ENCODE data around the gene SMYD3.

The SMYD3 gene

GRCh38 chr1:245807306-245807705, 699.8 kb downstream of the SMYD3 start:
- H3K4me1 ChIP-seq (ENCODE audit: control insufficient read depth, insufficient read depth, low read length, poor library complexity, severe bottlenecking), result no peaks in the 10 kb centered on the region
- no peaks in the 10 kb centered on the region for H3K9me3 ChIP-seq (ENCODE audit: control insufficient read depth, low read length)
- H3K4me3 ChIP-seq (ENCODE audit: extremely low read depth, insufficient read depth, low read length, poor library complexity, severe bottlenecking), result no peak overlapping the region
- no peaks in the 10 kb centered on the region for H3K36me3 ChIP-seq (ENCODE audit: control insufficient read depth, insufficient read depth, low read length)
- H3K27ac ChIP-seq (ENCODE audit: low read depth, low read length, severe bottlenecking), result no peak overlapping the region
- WGBS, 2 experiments (ENCODE audit: insufficient coverage in 2 of 2), result 93 to 96% methylated on average over 10 of the region's 10 CpGs

DNA sequence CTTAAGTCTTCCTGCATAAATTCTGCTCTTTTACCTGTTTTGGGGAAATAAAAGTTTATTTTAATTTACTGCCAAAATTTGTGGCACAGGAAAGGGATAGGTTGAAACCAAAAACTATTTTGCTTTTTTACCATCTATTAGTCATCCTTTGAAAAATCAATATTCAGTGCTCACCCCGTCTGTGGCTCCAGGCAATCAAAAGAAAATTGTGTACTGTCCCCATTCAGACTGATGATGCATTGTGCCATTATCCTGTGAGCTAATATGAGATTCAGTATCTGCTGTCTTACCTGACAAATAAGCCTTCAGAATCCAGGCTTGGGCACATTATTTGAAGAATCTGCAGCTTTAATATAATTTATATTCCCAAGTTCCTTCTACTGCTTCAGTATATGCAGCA, 701.5 kb downstream of the SMYD3 start:
- WGBS, 2 experiments (ENCODE audit: insufficient coverage in 2 of 2), result 0% methylated on average over 1 of the region's 1 CpG
- H3K9me3 ChIP-seq (ENCODE audit: control insufficient read depth, low read length), result no peaks in the 10 kb centered on the region
- no peak overlapping the region for H3K27ac ChIP-seq (ENCODE audit: low read depth, low read length, severe bottlenecking)
- H3K4me1 ChIP-seq (ENCODE audit: control insufficient read depth, insufficient read depth, low read length, poor library complexity, severe bottlenecking), result no peaks in the 10 kb centered on the region
- no peak overlapping the region for H3K4me3 ChIP-seq (ENCODE audit: extremely low read depth, insufficient read depth, low read length, poor library complexity, severe bottlenecking)
- H3K36me3 ChIP-seq (ENCODE audit: control insufficient read depth, insufficient read depth, low read length), result no peaks in the 10 kb centered on the region

DNA sequence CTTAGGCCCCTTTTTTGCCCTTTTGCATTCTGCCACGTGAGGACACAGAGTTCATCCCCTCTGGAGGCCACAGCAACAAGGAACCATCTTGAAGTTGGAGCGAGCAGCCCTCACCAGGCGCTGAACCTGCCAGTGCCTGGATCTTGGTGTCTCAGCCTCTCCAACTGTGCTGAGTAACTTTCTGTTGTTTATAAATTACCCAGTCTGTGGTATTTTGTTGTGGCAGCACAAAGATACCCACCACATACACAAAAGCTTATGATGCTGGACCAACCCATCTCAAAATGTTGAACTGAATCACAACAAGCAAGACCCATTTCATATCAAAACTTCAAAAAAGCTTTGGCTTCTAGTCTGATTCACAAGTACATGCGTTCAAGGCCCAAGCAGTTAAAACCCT, 702.4 kb downstream of the SMYD3 start:
- Histone ChIP-seq H3K9me3 (ENCODE audit: control insufficient read depth, low read length) (no peaks in the 10 kb centered on the region), H3K36me3 (ENCODE audit: control insufficient read depth, insufficient read depth, low read length) (no peaks in the 10 kb centered on the region), H3K27ac (ENCODE audit: low read depth, low read length, severe bottlenecking) (no peak overlapping the region), H3K4me3 (ENCODE audit: extremely low read depth, insufficient read depth, low read length, poor library complexity, severe bottlenecking) (no peak overlapping the region), H3K4me1 (ENCODE audit: control insufficient read depth, insufficient read depth, low read length, poor library complexity, severe bottlenecking) (no peaks in the 10 kb centered on the region)
- 81 to 91% methylated on average over 2 to 4 of the region's 4 CpGs for WGBS, 2 experiments (ENCODE audit: insufficient coverage in 2 of 2)

- H3K27ac ChIP-seq (ENCODE audit: low read depth, low read length, severe bottlenecking), result no peak overlapping the region
- H3K4me3 ChIP-seq (ENCODE audit: extremely low read depth, insufficient read depth, low read length, poor library complexity, severe bottlenecking), result no peak overlapping the region
- no peaks in the 10 kb centered on the region for H3K4me1 ChIP-seq (ENCODE audit: control insufficient read depth, insufficient read depth, low read length, poor library complexity, severe bottlenecking)
- WGBS, 2 experiments (ENCODE audit: insufficient coverage in 2 of 2), result 50 to 100% methylated on average over 3 to 5 of the region's 5 CpGs
- no peaks in the 10 kb centered on the region for H3K36me3 ChIP-seq (ENCODE audit: control insufficient read depth, insufficient read depth, low read length)
- no peaks in the 10 kb centered on the region for H3K9me3 ChIP-seq (ENCODE audit: control insufficient read depth, low read length)
Observed at GRCh38 chr1:245803666-245804037, 703.4 kb downstream of the SMYD3 start.

DNA sequence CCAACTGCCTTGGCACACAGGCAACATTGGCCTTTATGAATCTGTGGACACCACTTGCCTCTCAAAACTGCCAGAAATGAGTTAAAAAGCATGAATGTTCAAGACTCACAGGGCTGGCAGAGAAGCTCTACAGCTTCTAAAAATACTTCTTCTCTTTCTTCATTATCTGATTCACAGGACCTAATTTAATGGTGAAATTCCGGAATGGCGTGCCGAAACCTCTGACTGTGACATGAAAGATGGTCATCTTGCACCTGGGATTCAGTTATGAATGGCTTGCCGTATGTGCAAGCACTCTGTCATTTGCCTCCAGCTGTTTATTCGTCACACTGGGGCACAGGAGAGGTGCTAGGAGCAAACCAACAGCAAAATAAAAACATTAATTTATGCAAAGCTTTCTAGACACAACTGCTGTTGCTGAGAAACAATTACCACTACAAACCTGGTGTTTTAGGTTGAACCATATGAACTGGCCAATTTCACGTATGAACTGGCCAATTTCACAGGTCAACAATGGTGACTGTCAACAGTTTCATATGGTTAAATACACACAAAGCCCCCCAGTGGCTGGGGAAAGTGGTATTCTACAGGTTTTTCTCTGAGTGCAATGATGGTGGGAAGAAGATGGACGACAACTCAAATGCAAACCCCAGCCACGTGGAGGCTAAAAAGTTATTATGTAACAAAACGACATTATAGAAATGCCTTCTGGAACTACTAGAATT, 704.0 kb downstream of the SMYD3 start:
- 91 to 94% methylated on average over 6 to 8 of the region's 9 CpGs for WGBS, 2 experiments (ENCODE audit: insufficient coverage in 2 of 2)
- Histone ChIP-seq H3K27ac (ENCODE audit: low read depth, low read length, severe bottlenecking) (no peak overlapping the region), H3K36me3 (ENCODE audit: control insufficient read depth, insufficient read depth, low read length) (no peaks in the 10 kb centered on the region), H3K9me3 (ENCODE audit: control insufficient read depth, low read length) (no peaks in the 10 kb centered on the region), H3K4me1 (ENCODE audit: control insufficient read depth, insufficient read depth, low read length, poor library complexity, severe bottlenecking) (no peaks in the 10 kb centered on the region), H3K4me3 (ENCODE audit: extremely low read depth, insufficient read depth, low read length, poor library complexity, severe bottlenecking) (no peak overlapping the region)

DNA sequence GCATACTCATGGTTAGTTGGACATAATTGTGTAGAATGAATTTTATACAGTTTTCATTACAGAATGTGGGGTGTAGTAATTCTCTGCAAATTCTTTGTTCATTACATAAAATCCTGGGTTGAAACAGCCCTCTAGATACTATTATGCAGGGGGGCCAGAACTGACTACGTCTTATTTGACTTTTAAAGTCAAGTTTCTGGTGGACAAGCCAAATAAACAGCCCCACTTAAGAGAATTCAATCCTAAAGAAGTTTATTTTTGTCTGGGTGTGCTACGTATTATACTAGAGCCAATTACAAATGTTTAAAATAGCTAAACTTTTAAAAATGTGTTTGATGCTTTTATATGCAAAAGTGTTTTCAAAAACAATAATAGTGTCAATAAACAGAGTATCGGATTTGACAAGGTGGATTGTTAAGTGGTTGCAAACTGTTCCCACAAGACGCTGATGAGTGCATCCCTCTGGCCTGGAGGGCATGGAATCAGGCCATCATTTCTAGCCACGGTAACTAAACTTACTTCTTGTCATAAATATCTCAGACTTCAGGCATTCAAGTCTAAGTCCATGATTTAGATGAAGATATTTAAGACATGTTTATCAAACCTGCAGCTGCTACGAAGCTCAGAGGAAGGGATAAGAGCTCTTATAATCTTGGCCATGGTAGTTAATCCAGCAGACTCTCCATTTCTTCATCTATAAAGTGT, 706.0 kb downstream of the SMYD3 start:
- no peaks in the 10 kb centered on the region for H3K4me1 ChIP-seq (ENCODE audit: control insufficient read depth, insufficient read depth, low read length, poor library complexity, severe bottlenecking)
- no peaks in the 10 kb centered on the region for H3K36me3 ChIP-seq (ENCODE audit: control insufficient read depth, insufficient read depth, low read length)
- H3K27ac ChIP-seq (ENCODE audit: low read depth, low read length, severe bottlenecking), result no peak overlapping the region
- no peaks in the 10 kb centered on the region for H3K9me3 ChIP-seq (ENCODE audit: control insufficient read depth, low read length)
- no peak overlapping the region for H3K4me3 ChIP-seq (ENCODE audit: extremely low read depth, insufficient read depth, low read length, poor library complexity, severe bottlenecking)
- 100% methylated on average over 1 to 2 of the region's 6 CpGs for WGBS, 2 experiments (ENCODE audit: insufficient coverage in 2 of 2)

- 60 to 100% methylated on average over 3 to 5 of the region's 5 CpGs for WGBS, 2 experiments (ENCODE audit: insufficient coverage in 2 of 2)
- no peaks in the 10 kb centered on the region for H3K36me3 ChIP-seq (ENCODE audit: control insufficient read depth, insufficient read depth, low read length)
- no peaks in the 10 kb centered on the region for H3K9me3 ChIP-seq (ENCODE audit: control insufficient read depth, low read length)
- no peaks in the 10 kb centered on the region for H3K4me1 ChIP-seq (ENCODE audit: control insufficient read depth, insufficient read depth, low read length, poor library complexity, severe bottlenecking)
- no peak overlapping the region for H3K4me3 ChIP-seq (ENCODE audit: extremely low read depth, insufficient read depth, low read length, poor library complexity, severe bottlenecking)
- no peak overlapping the region for H3K27ac ChIP-seq (ENCODE audit: low read depth, low read length, severe bottlenecking)
Observed at GRCh38 chr1:245798349-245798711, 708.7 kb downstream of the SMYD3 start.

- 60 to 65% methylated on average over 5 to 7 of the region's 14 CpGs for WGBS, 2 experiments (ENCODE audit: insufficient coverage in 2 of 2)
- Histone ChIP-seq H3K4me3 (ENCODE audit: extremely low read depth, insufficient read depth, low read length, poor library complexity, severe bottlenecking) (no peak overlapping the region), H3K36me3 (ENCODE audit: control insufficient read depth, insufficient read depth, low read length) (no peaks in the 10 kb centered on the region), H3K4me1 (ENCODE audit: control insufficient read depth, insufficient read depth, low read length, poor library complexity, severe bottlenecking) (no peaks in the 10 kb centered on the region), H3K9me3 (ENCODE audit: control insufficient read depth, low read length) (no peaks in the 10 kb centered on the region), H3K27ac (ENCODE audit: low read depth, low read length, severe bottlenecking) (no peak overlapping the region)
Observed at GRCh38 chr1:245797592-245798348, 709.3 kb downstream of the SMYD3 start.

- WGBS, 2 experiments (ENCODE audit: insufficient coverage in 2 of 2), result 79 to 88% methylated on average over 5 of the region's 10 CpGs
- no peaks in the 10 kb centered on the region for H3K36me3 ChIP-seq (ENCODE audit: control insufficient read depth, insufficient read depth, low read length)
- peaks cover 17% of the 10 kb centered on the region for H3K4me1 ChIP-seq (ENCODE audit: control insufficient read depth, insufficient read depth, low read length, poor library complexity, severe bottlenecking)
- H3K9me3 ChIP-seq (ENCODE audit: control insufficient read depth, low read length), result no peaks in the 10 kb centered on the region
- H3K4me3 ChIP-seq (ENCODE audit: extremely low read depth, insufficient read depth, low read length, poor library complexity, severe bottlenecking), result no peak overlapping the region
- H3K27ac ChIP-seq (ENCODE audit: low read depth, low read length, severe bottlenecking), result peak overlapping the region; percentile 73
Observed at GRCh38 chr1:245791410-245792312, 715.4 kb downstream of the SMYD3 start.

GRCh38 chr1:245790441-245790840, 716.6 kb downstream of the SMYD3 start:
- H3K4me3 ChIP-seq (ENCODE audit: extremely low read depth, insufficient read depth, low read length, poor library complexity, severe bottlenecking), result no peak overlapping the region
- no peaks in the 10 kb centered on the region for H3K9me3 ChIP-seq (ENCODE audit: control insufficient read depth, low read length)
- H3K36me3 ChIP-seq (ENCODE audit: control insufficient read depth, insufficient read depth, low read length), result no peaks in the 10 kb centered on the region
- peaks cover 17% of the 10 kb centered on the region for H3K4me1 ChIP-seq (ENCODE audit: control insufficient read depth, insufficient read depth, low read length, poor library complexity, severe bottlenecking)
- H3K27ac ChIP-seq (ENCODE audit: low read depth, low read length, severe bottlenecking), result peak overlapping the region; percentile 73
- 93 to 100% methylated on average over 2 of the region's 2 CpGs for WGBS, 2 experiments (ENCODE audit: insufficient coverage in 2 of 2)

Data from mesodermal cell (in vitro differentiated cells).